HS-27A (cell line): ENCODE results near the gene DESI1.
"Not testable (repeated sequence)": the region's sequence is repeated elsewhere in the genome, so short reads cannot be mapped to it uniquely, and the experiment has no call there.

Source experiments
- DNase-seq: peaks from one replicate; pipeline ENCODE4 v3.0.0-alpha.2; 2012; ENCODE audit warnings: low read depth, missing footprints

DESI1 gene

GRCh38 chr22:41620589-41621098 is at the start of gene DESI1:
DESI1 (minus strand) TSS chr22:41621043; CDS start chr22:41620839, 204 bp downstream.
- no peak for DNase-seq

GRCh38 chr22:41668971-41669911 is 48.4 kb upstream of the DESI1 start:
- peak; percentile 71 for DNase-seq

- no peak for DNase-seq
Measured at GRCh38 chr22:41664951-41665350, 44.1 kb upstream of the DESI1 start.

- no peak for DNase-seq
Measured at GRCh38 chr22:41664490-41664889, 43.6 kb upstream of the DESI1 start.

DNA sequence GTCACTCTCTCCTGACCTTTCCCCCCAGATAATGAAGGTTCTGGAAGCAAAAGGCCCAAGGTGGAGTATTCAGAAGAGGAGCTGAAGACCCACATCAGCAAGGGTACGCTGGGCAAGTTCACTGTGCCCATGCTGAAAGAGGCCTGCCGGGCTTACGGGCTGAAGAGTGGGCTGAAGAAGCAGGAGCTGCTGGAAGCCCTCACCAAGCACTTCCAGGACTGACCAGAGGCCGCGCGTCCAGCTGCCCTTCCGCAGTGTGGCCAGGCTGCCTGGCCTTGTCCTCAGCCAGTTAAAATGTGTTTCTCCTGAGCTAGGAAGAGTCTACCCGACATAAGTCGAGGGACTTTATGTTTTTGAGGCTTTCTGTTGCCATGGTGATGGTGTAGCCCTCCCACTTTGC is 42.8 kb upstream of the DESI1 start:
- not testable (repeated sequence) for DNase-seq

DNA sequence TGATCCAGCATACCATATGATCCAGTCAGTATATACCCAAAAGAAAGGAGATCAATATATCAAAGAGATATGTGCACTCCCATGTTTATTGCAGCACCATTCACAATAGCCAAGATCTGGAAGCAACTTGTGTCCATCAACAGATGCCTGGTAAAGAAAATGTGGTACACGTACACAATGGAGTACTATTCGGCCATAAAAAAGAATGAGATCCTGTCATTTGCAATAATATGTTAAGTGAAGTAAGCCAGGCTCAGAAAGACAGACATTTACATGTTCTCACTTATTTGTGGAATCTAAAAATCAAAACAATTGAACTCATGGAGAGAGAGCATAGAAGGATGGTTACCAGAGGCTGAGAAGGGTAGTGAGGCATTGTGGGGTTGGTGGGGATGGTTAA is 40.9 kb upstream of the DESI1 start:
- DNase-seq: no peak

DNA sequence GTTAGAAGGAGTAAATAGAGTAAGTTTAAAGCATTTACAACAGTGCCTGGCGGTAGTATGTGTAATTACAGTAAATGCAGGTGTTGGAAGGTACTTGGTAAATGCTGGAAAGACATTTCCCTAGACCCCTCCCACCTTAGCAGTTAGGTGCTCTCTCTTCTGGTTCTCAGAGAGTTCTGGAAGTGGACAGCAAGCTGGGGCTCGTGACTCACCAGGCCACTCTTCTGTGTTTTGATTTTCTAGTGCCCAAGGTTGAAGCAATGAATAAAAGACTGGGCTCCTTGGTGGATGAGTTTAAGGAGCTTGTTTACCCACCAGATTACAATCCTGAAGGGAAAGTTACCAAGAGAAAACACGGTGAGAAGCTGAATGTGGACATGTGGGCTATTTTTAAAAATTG is 40.2 kb upstream of the DESI1 start:
- DNase-seq: no peak

DNA sequence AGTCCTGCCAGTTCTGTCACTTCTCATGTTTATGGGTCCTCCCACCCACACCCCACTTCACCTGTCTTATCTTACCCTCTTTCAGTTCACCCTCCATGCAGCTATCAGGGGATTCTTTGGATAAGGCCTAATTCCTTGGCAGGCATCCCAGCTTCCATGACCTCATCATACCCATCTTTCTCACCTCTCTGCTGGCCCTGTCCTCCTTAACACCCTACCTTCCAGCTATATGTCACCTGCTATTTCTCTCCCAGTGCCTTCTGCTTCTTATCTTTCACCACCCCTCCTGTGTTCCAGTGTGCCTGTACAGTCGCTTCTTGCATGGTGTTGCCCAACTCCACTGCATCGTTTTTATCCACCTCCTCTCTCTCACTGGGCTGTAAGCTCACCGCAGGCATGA is 39.6 kb upstream of the DESI1 start:
- DNase-seq: no peak

DNA sequence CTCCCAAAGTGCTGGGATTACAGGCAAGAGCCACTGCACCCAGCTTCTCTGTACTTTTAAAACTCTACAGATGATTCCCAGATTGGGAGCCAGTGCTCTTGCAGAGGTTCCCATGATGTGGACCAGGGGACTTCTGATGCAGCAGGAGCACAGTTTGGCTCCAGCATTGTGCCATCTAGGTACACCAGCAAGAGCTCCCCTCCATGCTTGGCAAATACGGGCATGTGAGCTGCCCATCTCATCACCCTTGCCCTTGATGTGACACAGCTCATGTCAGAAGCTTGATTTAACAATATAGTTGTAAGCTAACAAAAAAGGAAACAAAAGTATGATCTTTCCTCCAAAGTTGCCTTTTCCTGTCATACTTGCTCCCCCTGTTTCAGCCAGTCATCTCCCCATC is 39.1 kb upstream of the DESI1 start:
- no peak for DNase-seq

- DNase-seq: no peak
Measured at GRCh38 chr22:41658869-41659268, 38.0 kb upstream of the DESI1 start.

DNA sequence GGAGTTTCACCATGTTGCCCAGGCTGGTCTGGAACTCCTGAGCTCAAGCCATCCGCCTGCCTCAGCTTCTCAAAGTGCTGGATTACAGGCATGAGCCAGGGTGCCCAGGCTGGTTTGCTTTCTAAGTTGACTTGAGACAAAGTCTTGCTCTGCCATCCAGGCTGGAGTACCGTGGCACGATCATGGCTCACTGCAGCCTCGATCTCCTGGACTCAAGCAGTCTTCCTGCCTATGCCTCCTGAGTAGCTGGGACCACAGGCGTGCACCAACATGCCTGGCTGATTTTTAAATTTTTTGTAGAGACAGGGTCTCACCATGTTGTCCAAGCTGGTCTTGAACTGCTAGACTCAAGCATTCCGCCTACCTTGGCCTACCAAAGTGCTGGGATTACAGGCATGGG is 36.9 kb upstream of the DESI1 start:
- DNase-seq: no peak

GRCh38 chr22:41656556-41656955 is 35.7 kb upstream of the DESI1 start:
- DNase-seq: no peak

DNA sequence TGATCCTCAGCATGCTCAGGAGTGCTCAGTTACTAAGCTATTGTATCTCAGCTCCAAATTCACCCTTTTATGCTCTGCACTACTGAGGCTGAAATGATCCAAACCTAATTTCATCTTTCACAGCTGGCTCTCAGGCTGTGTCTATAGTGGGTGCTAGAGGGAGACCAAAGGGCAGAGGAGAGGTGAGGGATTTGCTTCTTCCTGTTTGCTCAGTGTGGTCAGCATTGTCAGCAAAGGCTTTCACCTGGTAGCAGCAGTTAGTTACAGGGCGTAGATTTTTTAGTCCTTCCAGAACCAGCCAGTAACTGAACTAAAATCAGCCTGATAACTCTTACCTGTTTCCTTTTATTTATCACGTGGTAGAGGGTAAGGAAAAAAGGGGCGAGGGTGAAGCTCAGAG is 33.5 kb upstream of the DESI1 start:
- no peak for DNase-seq

- no peak for DNase-seq
Measured at GRCh38 chr22:41650821-41651220, 30.0 kb upstream of the DESI1 start.

GRCh38 chr22:41650229-41650628 is 29.4 kb upstream of the DESI1 start:
- DNase-seq: no peak

GRCh38 chr22:41648432-41648831 is 27.6 kb upstream of the DESI1 start:
- DNase-seq: no peak

DNA sequence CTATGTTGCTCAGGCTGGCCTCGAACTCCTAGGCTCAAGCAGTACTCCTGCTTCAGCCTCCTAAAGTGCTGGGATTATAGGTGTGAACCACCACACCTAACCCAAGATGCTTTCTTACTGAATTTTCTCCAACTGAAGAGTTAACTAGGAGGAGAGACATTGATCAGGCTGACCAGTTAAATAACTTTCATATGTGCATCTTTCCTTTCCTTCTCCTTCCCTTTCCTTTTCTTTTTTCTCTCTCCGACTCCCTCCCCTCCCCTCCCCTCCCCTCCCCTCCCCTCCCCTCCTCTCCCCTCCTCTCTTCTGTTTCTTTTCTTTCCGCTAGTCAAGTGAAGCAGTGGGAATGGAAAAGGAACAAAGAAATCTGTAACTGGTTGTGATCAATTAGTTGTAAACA is 26.9 kb upstream of the DESI1 start:
- DNase-seq: no peak

DNA sequence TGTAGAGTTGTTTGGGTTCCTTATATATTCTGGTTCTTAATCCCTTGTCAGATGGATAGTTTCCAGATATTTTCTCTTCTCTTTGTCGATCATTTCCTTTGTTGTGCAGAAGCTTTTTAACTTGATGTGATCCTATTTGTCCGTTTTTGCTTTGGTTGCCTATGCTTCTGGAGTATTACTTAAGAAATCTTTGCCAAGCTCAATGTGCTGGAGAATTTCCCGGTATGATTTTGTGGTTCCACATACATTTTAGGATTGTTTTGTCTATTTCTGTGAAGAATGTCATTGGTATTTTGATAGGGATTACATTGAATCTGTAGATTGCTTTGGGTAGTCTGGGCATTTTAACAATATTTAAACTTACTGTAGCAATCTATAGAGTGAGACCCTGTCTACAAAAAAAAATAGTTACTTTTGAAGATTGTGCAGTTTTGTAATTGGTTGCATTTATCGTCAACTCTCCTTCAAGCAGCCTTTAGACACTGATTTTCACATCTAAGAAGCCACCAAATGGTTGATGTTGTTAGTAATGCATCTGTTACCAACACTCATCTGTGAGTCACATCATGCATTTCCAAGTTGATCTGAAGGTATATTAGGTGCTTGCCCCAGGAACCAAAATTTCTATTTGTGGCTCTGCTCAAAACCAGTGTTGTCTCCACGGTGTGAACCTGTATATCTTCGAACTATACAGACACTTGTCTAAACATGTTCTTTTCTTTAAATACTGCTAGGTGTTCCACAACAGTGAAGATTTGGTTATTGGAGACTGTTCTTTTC is 21.7 kb upstream of the DESI1 start:
- DNase-seq: no peak

DNA sequence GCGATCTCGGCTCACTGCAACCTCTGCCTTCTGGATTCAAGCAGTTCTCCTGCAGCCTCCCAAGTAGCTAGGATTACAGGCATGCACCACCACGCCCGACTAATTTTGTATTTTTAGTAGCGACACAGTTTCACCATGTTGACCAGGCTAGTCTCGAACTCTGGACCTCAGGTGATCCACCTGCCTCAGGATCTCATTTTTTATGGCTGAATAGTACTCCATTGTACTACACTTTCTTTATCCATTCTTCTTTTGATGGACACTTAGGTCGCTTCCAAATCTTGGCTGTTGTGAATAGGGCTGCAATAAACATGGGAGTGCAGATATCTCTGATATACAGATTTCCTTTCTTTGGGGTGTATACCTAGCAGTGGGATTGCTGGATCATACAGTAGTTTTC is 21.0 kb upstream of the DESI1 start:
- DNase-seq: no peak

DNA sequence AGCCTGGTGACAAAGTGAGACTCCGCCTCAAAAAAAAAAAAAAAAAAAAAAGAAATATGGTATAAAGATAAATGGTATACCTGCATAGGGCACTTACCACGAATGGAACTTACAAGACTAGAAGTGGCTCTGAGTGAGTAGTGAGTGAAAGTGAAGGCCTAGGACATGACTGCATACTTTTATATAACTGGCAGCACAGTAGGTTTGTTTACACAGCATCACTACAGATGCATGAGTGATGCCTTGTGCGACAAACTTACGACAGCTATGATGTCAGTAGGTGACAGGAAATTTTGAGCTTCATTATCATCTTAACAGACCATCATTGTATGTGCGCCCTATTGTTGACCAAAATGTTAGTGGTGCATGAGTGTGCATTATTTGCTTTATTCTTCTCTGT is 17.9 kb upstream of the DESI1 start:
- DNase-seq: no peak

DNA sequence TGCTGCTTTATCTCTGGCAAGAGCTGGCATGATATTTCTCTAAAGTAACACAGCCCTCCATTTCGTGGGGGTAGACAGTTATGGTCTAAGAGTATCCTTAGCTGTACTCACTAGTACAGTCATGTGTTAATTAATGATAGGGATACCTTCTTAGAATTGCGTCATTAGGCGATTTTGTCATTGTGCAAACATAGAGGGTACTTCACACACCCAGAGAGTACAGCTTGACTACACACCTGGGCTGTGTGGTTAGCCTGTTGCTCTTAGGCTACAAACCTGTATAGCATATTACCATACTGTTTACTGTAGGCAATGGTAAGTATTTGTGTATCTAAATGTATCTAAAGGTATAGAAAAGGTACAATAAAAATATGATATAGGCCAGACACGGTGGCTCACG is 17.3 kb upstream of the DESI1 start:
- DNase-seq: no peak

GRCh38 chr22:41637623-41638022 is 16.8 kb upstream of the DESI1 start:
- DNase-seq: not testable (repeated sequence)

DNA sequence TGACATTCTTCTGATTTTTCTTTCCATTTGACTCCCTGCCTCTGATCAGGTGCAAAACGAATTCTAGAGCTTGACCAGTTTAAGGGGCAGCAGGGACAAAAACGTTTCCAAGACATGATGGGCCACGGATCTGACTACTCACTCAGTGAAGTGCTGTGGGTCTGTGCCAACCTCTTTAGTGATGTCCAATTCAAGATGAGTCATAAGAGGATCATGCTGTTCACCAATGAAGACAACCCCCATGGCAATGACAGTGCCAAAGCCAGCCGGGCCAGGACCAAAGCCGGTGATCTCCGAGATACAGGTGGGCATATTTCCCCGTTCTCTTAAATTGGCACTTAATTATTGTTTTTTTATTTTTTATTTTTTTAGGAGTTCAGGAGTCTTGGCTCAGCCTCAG is 15.6 kb upstream of the DESI1 start:
- DNase-seq: no peak
